AG10803 (cell line): ENCODE results near the gene ARRDC1.
A peak's percentile ranks its signal among the peaks of the same experiment; 100 is the strongest.

Source experiments
- DNase-seq: peaks from one replicate; pipeline ENCODE4 v3.0.0; 2010; ENCODE audit warnings: low read depth
- H3K4me3 ChIP-seq: 2 replicates; pipeline ENCODE4 v1.5.1; 2011; ENCODE audit warnings: mild to moderate bottlenecking, low read length, control low read depth
- TF ChIP-seq, protein P1 (sequence below): conservative IDR thresholded peaks from 2 replicates; pipeline ENCODE4 v1.5.1; 2011; ENCODE audit warnings: mild to moderate bottlenecking, low read length, control low read depth, inconsistent platforms

The ARRDC1 gene

DNA sequence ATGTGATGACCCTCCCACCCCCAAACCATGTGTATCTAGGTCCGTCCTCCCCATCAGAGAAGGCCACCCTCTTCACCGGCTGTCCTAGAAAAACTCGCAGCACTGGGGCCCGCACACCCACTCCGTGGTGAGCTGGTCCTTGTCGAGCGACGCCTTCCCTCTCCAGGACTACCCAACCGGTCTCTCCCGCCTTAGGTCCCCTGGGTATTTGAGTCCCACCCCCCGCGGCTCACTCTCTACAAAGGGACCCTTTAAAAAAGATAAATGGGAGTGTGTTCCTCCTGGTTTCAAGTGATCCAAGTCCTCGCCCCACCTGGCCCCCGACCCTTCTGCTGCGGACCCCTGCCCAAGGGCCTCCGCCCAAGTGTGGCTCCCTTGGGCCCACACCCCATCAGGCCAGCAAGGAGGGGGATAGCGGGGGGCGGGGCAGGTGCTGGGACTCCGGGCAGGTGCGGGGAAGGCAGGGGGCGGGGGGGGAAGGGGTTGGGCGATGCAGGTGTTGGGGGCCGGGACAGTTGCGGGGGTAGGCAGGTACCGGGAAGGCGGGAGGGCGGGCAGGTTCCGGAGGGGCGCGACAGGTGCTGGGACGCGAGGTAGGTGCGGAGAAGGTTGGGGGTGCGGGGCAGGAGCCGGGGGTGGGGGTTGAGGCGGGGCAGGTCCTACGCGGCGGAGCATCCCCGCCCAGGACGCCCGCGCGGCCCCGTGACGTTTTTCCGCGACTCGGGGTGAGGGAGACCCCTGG lies 970 bp upstream of the ARRDC1 start:
- DNase-seq, result no peak
- H3K4me3 ChIP-seq, result peak overlapping the region; percentile 55
- TF ChIP-seq, protein P1, sequence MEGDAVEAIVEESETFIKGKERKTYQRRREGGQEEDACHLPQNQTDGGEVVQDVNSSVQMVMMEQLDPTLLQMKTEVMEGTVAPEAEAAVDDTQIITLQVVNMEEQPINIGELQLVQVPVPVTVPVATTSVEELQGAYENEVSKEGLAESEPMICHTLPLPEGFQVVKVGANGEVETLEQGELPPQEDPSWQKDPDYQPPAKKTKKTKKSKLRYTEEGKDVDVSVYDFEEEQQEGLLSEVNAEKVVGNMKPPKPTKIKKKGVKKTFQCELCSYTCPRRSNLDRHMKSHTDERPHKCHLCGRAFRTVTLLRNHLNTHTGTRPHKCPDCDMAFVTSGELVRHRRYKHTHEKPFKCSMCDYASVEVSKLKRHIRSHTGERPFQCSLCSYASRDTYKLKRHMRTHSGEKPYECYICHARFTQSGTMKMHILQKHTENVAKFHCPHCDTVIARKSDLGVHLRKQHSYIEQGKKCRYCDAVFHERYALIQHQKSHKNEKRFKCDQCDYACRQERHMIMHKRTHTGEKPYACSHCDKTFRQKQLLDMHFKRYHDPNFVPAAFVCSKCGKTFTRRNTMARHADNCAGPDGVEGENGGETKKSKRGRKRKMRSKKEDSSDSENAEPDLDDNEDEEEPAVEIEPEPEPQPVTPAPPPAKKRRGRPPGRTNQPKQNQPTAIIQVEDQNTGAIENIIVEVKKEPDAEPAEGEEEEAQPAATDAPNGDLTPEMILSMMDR, result no peak

DNA sequence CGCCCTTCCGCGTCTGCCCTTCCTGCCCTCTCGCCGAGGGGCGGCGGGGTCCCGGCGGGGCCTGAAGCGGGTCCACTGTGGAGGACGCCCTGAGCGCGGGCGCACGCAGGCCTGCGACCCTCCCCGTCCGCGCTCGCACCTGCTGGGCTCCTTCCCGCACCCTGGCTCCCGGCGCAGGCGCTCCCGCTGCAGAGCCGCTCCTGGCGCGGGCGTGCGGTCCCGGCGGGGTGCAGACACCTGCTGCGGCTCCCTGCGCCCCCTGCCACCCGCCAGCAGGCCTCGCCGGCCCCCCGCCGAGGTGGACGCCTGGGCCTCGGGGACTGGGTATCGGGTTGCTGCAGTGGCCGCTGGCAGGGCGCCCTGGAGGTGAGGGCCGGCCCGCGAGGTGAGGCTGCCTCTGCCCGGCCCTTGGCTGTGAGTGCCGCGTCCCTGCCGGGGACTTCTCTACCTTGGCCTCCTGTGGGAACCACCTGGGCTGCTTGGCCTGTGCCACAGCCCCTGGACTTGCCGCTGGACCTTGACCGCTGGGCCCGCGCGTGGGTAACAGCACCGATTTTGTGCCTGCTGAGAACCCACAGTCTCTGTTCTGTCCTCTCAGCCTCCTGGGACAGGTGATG lies 627 bp downstream of the ARRDC1 start:
- DNase-seq, result no peak
- TF ChIP-seq, protein P1, result no peak
- H3K4me3 ChIP-seq, result peak overlapping the region; percentile 63

DNA sequence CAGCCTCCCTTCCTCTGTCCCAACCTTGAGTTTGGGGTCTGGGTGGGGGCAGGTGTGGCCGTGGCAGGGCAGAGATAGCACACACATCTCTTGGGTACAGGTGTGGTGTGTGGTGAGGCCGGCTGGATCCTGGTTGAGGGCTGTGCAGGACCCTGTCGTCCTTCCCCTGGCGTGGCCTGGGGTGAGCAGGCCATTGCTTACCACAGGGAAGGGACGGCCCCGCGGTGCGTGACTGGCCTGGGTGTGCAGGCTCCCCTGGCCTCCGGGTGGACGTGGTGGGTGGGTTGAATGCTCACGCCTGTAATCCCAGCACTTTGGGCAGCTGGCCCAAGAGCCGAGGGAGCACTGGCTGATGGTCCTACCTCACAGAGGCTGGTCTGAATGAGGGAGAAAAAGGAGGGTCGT lies 1.2 kb downstream of the ARRDC1 start:
- peak overlapping the region; percentile 63 for H3K4me3 ChIP-seq
- TF ChIP-seq, protein P1, result no peak
- no peak for DNase-seq

DNA sequence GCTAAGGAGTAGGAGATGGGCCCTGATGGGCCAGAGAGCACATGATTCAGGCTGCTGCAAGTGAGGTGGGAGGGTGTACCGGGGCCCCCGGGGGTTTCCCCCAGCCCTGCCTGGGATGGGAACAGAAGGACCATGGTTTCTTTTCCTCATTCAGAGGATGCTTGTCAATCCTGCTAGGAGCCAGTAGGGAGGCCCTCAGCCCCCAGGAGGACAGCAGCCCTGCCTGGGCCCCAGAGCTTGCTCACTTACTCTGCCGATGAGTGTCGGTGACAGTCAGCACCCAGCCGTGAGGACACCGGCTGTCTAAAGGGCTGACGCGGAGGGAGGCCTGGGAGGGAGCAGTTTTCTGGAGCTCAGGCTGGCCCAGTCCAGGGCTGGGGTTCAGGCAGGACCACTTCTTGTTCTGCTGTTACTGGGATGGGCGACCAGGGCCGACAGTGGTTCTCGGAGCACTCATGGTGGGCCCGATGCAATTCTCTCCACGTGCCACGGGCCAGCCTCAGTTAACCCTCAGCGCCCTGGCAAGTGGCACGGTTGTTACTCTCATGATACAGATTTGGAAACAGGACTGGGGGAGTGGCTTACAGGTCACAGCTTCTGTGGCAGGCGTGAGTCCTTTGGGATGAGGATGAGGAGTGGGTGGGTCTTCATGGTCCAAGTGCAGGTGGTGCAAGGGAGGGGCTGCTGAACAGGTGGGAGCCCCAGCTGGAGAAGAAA lies 1.8 kb downstream of the ARRDC1 start:
- TF ChIP-seq, protein P1, result no peak
- H3K4me3 ChIP-seq, result peak overlapping the region; percentile 63
- no peak for DNase-seq

DNA sequence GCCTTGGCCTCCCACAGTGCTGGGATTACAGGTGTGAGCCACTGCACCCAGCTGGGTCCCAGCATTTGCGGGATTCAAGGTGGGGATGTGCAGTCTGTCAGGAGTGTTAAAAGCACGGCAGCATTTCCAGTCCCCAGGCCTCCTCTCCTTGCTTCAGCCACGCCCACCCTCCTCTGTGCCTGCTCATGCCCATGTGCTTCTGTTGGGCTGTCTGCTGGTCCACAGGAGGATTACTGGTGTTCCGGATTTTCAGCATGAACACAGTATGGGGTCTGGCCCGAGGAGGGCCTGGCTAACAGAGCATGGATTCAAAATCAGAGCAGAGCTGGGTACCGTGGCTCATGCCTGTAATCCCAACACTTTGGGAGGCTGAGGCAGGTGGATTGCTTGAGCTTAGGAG lies 5.5 kb downstream of the ARRDC1 start:
- no peak overlapping the region for H3K4me3 ChIP-seq
- no peak for DNase-seq
- TF ChIP-seq, protein P1, result no peak

DNA sequence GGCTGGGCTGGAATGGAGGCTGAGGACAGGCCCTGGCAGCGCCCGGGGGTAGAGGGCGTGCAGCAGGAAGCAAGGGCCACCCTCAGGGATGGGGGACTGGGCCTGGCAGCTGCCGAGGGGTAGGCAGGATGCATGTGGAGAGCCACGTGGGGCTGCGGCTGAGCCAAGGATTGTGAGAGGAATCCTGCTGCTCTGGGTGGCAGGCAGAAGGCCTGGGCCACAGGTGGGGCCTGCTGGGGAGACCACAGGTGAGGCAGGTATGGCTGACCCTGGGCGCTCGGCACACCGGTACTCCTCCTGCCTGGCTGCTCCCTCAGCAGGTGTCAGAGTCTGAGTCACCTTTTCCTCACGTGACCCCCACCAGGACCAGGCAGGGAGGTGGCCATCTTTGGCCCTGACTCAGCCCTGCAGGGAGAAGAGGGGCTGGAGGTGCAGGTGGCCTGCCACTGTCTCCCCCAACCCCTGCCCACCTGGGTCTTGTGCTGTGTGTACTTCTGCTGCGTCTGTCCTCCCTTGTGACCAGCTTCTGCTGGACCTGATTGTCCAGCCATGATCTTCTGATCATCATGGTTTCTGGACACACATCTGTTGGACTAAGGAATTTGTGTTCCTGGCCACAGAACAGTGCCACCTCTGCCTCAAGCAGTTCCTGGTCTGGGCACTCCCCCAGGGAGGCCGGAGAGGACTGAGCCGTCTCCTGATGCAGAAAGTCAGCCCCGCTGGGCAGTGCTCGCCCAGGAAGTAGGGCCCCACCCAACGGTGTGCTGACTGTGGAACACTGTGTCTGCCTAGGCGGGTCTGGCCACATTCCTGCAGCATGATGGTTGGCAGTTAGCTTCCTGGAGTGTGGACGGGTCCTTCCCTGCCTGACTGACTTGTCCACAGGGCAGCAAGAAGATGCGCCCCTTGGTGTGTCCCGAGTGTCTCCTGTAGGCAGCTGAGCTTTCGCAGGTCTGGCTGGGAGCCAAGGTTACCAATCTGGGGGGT lies 6.4 kb downstream of the ARRDC1 start:
- TF ChIP-seq, protein P1, result peak; percentile 6; the same call in 1 of the 2 replicates
- DNase-seq, result peak; percentile 76
- H3K4me3 ChIP-seq, result no peak overlapping the region
